Regular cardiac myocyte (primary cell): ENCODE data around the gene CENPV. TPM values are rescaled to one million over a fixed set of nuclear protein-coding genes. Genes with fewer than 3 reads are reported as not detected.

ENCODE experiments used
- total RNA-seq: library from RNA; depleted of rRNA; stranded (reverse); fragments of >200 nt; gene quantifications from 2 replicates; pipeline ENCODE4 v1.2.3, GENCODE V29; 2014

CENPV gene
- total RNA-seq: 15.2 and 26.6 TPM in 2 replicates

GRCh38 chr17:16353317-16354174 lies at the start of gene CENPV:
Gene CENPV (minus strand): TSS chr17:16353469. CDS start chr17:16353436, 33 bp downstream.

GRCh38 chr17:16380640-16381495 lies 27.6 kb upstream of the CENPV start, which contains the start of gene UBB:
Gene UBB (plus strand): TSS chr17:16381091. CDS start chr17:16381908, 817 bp downstream.

Other genes with a start within 250 kb of the CENPV start
- 56.0 and 64.5 TPM in 2 replicates for gene NCOR1, start 137.9 kb downstream of the CENPV start, total RNA-seq
- gene PIGL, start 136.3 kb downstream of the CENPV start, total RNA-seq: 9.0 and 13.8 TPM in 2 replicates
- gene UBB, start 27.6 kb upstream of the CENPV start, total RNA-seq: 2,132 and 2,899 TPM in 2 replicates
- 91.3 and 188 TPM in 2 replicates for gene TRPV2, start 62.1 kb upstream of the CENPV start, total RNA-seq
- gene LRRC75A, start 138.7 kb upstream of the CENPV start, total RNA-seq: 0.58 and 1.1 TPM in 2 replicates
- 4.0 and 8.2 TPM in 2 replicates for gene ZNF287, start 215.7 kb upstream of the CENPV start, total RNA-seq